ENCODE results near the gene SYNE2. TPM values are rescaled to one million over a fixed set of nuclear protein-coding genes. Genes with fewer than 3 reads are reported as not detected.

Gene SYNE2
- total RNA-seq, 1 donor from 2014 or later: 105 TPM

DNA sequence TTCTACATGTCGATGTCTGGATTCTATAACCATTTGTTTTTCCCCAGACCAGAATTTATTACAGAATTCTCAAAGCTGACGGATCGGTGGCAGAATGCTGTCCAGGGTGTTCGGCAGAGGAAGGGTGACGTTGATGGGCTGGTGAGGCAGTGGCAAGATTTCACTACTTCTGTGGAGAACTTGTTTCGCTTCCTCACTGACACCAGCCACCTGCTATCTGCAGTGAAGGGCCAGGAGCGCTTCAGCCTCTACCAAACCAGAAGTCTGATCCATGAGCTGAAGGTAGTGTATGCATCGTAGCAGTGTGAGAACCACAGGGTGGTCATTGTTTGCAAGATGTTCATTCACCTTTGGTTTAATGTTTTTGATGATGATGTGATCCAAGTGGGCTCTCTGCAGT, 317.4 kb downstream of the SYNE2 start:
- no peaks in the 10 kb centered on the region for H3K27me3 ChIP-seq
- no peaks in the 10 kb centered on the region for H3K79me2 ChIP-seq (ENCODE audit: low read depth)
- H3K4me3 ChIP-seq: no peak overlapping the region
- Mint-ChIP-seq H3K27ac (no peak overlapping the region), H3K27me3 (ENCODE audit: insufficient read depth, low read depth) (no peaks in the 10 kb centered on the region), H3K4me1 (no peaks in the 10 kb centered on the region), H3K4me3 (no peak overlapping the region), H3K9me3 (no peaks in the 10 kb centered on the region), H3K36me3 (peaks cover 28% of the 10 kb centered on the region)
- H3F3A ChIP-seq (ENCODE audit: low read depth): no peaks in the 10 kb centered on the region
- peaks cover 18% of the 10 kb centered on the region for H3K36me3 ChIP-seq
- no peak for DNase-seq (ENCODE audit: low spot score)
- H4K20me1 ChIP-seq (ENCODE audit: low read depth): no peaks in the 10 kb centered on the region
- no peak overlapping the region for H3K4me2 ChIP-seq
- H3K4me1 ChIP-seq: no peaks in the 10 kb centered on the region
- TF ChIP-seq EZH2phosphoT487 (IDR thresholded peaks at IDR 0.05) (no peak), EZH2 (IDR thresholded peaks at IDR 0.05) (no peak)
- TF ChIP-seq, protein P1, sequence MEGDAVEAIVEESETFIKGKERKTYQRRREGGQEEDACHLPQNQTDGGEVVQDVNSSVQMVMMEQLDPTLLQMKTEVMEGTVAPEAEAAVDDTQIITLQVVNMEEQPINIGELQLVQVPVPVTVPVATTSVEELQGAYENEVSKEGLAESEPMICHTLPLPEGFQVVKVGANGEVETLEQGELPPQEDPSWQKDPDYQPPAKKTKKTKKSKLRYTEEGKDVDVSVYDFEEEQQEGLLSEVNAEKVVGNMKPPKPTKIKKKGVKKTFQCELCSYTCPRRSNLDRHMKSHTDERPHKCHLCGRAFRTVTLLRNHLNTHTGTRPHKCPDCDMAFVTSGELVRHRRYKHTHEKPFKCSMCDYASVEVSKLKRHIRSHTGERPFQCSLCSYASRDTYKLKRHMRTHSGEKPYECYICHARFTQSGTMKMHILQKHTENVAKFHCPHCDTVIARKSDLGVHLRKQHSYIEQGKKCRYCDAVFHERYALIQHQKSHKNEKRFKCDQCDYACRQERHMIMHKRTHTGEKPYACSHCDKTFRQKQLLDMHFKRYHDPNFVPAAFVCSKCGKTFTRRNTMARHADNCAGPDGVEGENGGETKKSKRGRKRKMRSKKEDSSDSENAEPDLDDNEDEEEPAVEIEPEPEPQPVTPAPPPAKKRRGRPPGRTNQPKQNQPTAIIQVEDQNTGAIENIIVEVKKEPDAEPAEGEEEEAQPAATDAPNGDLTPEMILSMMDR (IDR thresholded peaks at IDR 0.05): no peak
- H2AFZ ChIP-seq (replicated peaks): no peak overlapping the region
- H3K27ac ChIP-seq: no peak overlapping the region
- no peak overlapping the region for H3K9ac ChIP-seq
- no peaks in the 10 kb centered on the region for H3K9me3 ChIP-seq (ENCODE audit: low read depth)

DNA sequence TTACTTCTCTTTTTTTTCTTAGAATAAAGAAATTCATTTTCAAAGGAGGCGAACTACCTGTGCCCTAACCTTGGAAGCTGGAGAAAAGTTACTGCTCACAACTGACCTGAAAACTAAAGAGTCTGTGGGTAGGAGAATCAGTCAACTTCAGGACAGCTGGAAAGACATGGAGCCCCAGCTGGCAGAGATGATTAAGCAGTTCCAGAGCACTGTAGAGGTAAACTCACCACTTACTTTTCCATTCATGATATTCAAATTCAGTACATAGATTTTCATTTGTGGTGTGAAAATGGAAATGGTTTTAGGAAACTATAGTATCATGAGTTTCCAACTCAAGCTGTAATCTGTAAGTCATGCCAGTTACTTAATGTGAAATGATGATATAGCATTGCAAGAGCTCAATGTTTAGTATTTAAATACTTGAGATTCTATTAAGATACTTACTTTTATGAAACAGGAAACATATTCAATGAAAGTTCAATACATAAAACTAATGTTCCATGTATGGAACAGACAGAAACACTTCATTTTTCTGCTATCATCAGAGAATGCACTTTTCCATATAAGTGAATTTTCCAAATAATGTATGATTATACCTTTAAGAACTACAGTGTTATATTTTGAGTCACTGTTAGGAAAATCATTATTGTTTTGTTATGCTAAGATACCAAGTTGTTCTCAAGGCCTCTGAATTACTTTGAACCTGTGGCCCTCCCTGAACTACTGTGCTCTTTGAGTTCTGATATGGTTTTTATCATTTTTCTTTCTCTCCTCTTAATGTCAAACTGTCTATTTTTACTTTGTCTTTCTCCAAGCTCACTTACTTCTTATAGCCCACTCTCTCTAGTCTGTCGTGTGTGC, 322.3 kb downstream of the SYNE2 start:
- no peak for DNase-seq (ENCODE audit: low spot score)
- H3K27ac ChIP-seq: no peak overlapping the region
- H3K27ac Mint-ChIP-seq: no peak overlapping the region
- peaks cover 6% of the 10 kb centered on the region for H3K36me3 ChIP-seq
- no peak overlapping the region for H3K4me2 ChIP-seq
- H3K36me3 Mint-ChIP-seq: peaks cover 27% of the 10 kb centered on the region
- no peak overlapping the region for H3K9ac ChIP-seq
- H3K27me3 Mint-ChIP-seq (ENCODE audit: insufficient read depth, low read depth): peaks cover 2% of the 10 kb centered on the region
- no peaks in the 10 kb centered on the region for H3K9me3 ChIP-seq (ENCODE audit: low read depth)
- no peak overlapping the region for H2AFZ ChIP-seq (replicated peaks)
- H3K9me3 Mint-ChIP-seq: no peaks in the 10 kb centered on the region
- H3K4me3 Mint-ChIP-seq: no peak overlapping the region
- no peaks in the 10 kb centered on the region for H3K4me1 ChIP-seq
- H3F3A ChIP-seq (ENCODE audit: low read depth): no peaks in the 10 kb centered on the region
- no peaks in the 10 kb centered on the region for H4K20me1 ChIP-seq (ENCODE audit: low read depth)
- H3K79me2 ChIP-seq (ENCODE audit: low read depth): no peaks in the 10 kb centered on the region
- TF ChIP-seq EZH2 (IDR thresholded peaks at IDR 0.05) (no peak), EZH2phosphoT487 (IDR thresholded peaks at IDR 0.05) (no peak)
- TF ChIP-seq, protein P1 (IDR thresholded peaks at IDR 0.05): no peak
- H3K27me3 ChIP-seq: no peaks in the 10 kb centered on the region
- H3K4me3 ChIP-seq: no peak overlapping the region
- H3K4me1 Mint-ChIP-seq: no peaks in the 10 kb centered on the region

DNA sequence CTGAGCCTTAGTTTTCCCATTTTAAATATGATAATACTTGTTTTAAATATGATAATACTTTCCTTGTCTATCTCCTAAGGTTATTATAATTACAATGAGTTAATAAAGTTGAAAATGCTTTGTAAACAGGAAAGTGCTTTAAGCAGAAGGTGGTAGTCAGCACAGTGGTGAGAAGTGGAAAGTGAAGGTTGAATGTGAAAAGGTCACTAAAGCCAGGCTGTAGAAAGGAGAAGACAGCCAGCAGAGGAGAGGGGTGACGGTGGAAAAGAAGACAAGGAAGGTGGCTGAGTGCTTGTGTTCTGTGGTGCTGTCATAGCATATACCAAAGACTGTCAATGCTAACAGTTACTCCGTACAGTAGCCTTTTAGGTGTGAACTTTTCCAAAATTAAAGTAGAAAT, 323.5 kb downstream of the SYNE2 start:
- Histone ChIP-seq H3K27ac (no peak overlapping the region), H3K79me2 (ENCODE audit: low read depth) (no peaks in the 10 kb centered on the region), H3K9me3 (ENCODE audit: low read depth) (no peaks in the 10 kb centered on the region), H3K9ac (no peak overlapping the region), H3K4me3 (no peak overlapping the region), H3K4me2 (no peak overlapping the region), H3F3A (ENCODE audit: low read depth) (no peaks in the 10 kb centered on the region), H2AFZ (replicated peaks) (no peak overlapping the region), H3K36me3 (peaks cover 14% of the 10 kb centered on the region), H3K27me3 (no peaks in the 10 kb centered on the region), H3K4me1 (no peaks in the 10 kb centered on the region), H4K20me1 (ENCODE audit: low read depth) (no peaks in the 10 kb centered on the region)
- no peaks in the 10 kb centered on the region for H3K9me3 Mint-ChIP-seq
- H3K36me3 Mint-ChIP-seq: peaks cover 25% of the 10 kb centered on the region
- no peak overlapping the region for H3K27ac Mint-ChIP-seq
- TF ChIP-seq EZH2phosphoT487 (IDR thresholded peaks at IDR 0.05): no peak
- TF ChIP-seq, protein P1 (IDR thresholded peaks at IDR 0.05): no peak
- no peak for TF ChIP-seq EZH2 (IDR thresholded peaks at IDR 0.05)
- H3K27me3 Mint-ChIP-seq (ENCODE audit: insufficient read depth, low read depth): peaks cover 2% of the 10 kb centered on the region
- no peaks in the 10 kb centered on the region for H3K4me1 Mint-ChIP-seq
- DNase-seq (ENCODE audit: low spot score): no peak
- no peak overlapping the region for H3K4me3 Mint-ChIP-seq

Measured in neural progenitor cell (in vitro differentiated cells).